ENCODE measurements around the gene CDC42SE2.
A peak's percentile ranks its signal among the peaks of the same experiment; 100 is the strongest.
"Not testable (repeated sequence)": the region's sequence is repeated elsewhere in the genome, so short reads cannot be mapped to it uniquely, and the experiment has no call there.

CDC42SE2 gene

GRCh38 chr5:131252824-131253171 lies 11.1 kb upstream of the CDC42SE2 start:
- no peak for DNase-seq

GRCh38 chr5:131254025-131254424 lies 9.8 kb upstream of the CDC42SE2 start:
- not testable (repeated sequence) for DNase-seq

- DNase-seq = no peak
Measured at GRCh38 chr5:131254741-131255140, 9.1 kb upstream of the CDC42SE2 start.

- DNase-seq = no peak
Measured at GRCh38 chr5:131256507-131256823, 7.4 kb upstream of the CDC42SE2 start.

- no peak for DNase-seq
Measured at GRCh38 chr5:131258733-131259132, 5.1 kb upstream of the CDC42SE2 start.

GRCh38 chr5:131259326-131259725 lies 4.5 kb upstream of the CDC42SE2 start:
- no peak for DNase-seq

GRCh38 chr5:131260895-131261294 lies 3.0 kb upstream of the CDC42SE2 start:
- no peak for DNase-seq

GRCh38 chr5:131261483-131261882 lies 2.4 kb upstream of the CDC42SE2 start:
- DNase-seq = no peak

- DNase-seq = peak; percentile 45
Measured at GRCh38 chr5:131262953-131263541, 806 bp upstream of the CDC42SE2 start.

- DNase-seq = no peak
Measured at GRCh38 chr5:131264451-131265099, 722 bp downstream of the CDC42SE2 start.

GRCh38 chr5:131265311-131265803 lies 1.5 kb downstream of the CDC42SE2 start:
- DNase-seq = peak; percentile 12

- DNase-seq = no peak
Measured at GRCh38 chr5:131266370-131267060, 2.7 kb downstream of the CDC42SE2 start.

- DNase-seq = no peak
Measured at GRCh38 chr5:131268758-131269370, 5.0 kb downstream of the CDC42SE2 start.

GRCh38 chr5:131270809-131271208 lies 7.0 kb downstream of the CDC42SE2 start:
- no peak for DNase-seq

GRCh38 chr5:131271888-131272287 lies 8.0 kb downstream of the CDC42SE2 start:
- DNase-seq = not testable (repeated sequence)

- no peak for DNase-seq
Measured at GRCh38 chr5:131272307-131272706, 8.5 kb downstream of the CDC42SE2 start.

GRCh38 chr5:131272724-131273123 lies 8.9 kb downstream of the CDC42SE2 start:
- DNase-seq = no peak

GRCh38 chr5:131274326-131275063 lies 10.6 kb downstream of the CDC42SE2 start:
- DNase-seq = no peak

GRCh38 chr5:131276072-131276471 lies 12.2 kb downstream of the CDC42SE2 start:
- no peak for DNase-seq

- DNase-seq = no peak
Measured at GRCh38 chr5:131277447-131277846, 13.6 kb downstream of the CDC42SE2 start.

GRCh38 chr5:131277875-131278740 lies 14.3 kb downstream of the CDC42SE2 start:
- no peak for DNase-seq

GRCh38 chr5:131278741-131279124 lies 14.9 kb downstream of the CDC42SE2 start:
- DNase-seq = not testable (repeated sequence)

Measured in retina (tissue), 1 donor.